Fibroblast of the aortic adventitia (primary cell): ENCODE measurements around the gene EDIL3. TPM values are rescaled to one million over a fixed set of nuclear protein-coding genes. Genes with fewer than 3 reads are reported as not detected.
"Not testable (repeated sequence)": the region's sequence is repeated elsewhere in the genome, so short reads cannot be mapped to it uniquely, and the experiment has no call there.

Experiments
- DNase-seq: peaks from one replicate; pipeline ENCODE4 v3.0.0-alpha.2; 2010; ENCODE audit warnings: low read depth
- H3K4me3 ChIP-seq: 2 replicates; pipeline ENCODE4 v1.5.1; 2011; ENCODE audit warnings: low read depth, mild to moderate bottlenecking, control low read depth, low read length, moderate library complexity
- CTCF ChIP-seq: IDR thresholded peaks from 2 replicates; pipeline ENCODE4 v1.5.1; 2011; ENCODE audit warnings: mild to moderate bottlenecking, low read length, control low read depth, inconsistent platforms; ENCODE audit not compliant: insufficient read depth
- total RNA-seq: library from RNA; depleted of rRNA; stranded (reverse); fragments of >200 nt; gene quantifications from 2 replicates; pipeline ENCODE4 v1.2.3, GENCODE V29; 2012; ENCODE audit warnings: low replicate concordance

EDIL3 gene
- total RNA-seq, 1 donor = 248 TPM

DNA sequence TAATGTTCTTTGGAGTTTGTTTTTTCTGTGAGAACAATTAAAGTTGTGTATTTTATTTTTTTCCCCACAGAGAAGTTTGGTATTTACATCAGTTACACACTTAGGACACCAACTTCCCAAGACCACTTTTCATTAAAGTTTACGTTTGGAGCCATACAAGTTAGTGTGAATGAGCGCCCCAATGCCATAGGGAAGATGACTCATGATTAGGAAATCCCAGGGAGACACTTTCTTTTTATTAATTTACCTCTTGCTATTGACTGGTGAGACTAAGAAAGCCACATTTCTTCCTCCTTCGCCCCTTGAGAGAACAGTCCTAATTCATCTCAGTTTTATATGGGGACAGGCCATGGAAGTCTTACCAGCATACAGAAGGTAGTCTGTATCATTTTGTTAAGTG, 57.1 kb downstream of the EDIL3 start:
- H3K4me3 ChIP-seq = no peak overlapping the region
- no peak for TF ChIP-seq CTCF
- no peak for DNase-seq

GRCh38 chr5:84322646-84323045, 62.0 kb downstream of the EDIL3 start:
- DNase-seq = no peak
- no peak overlapping the region for H3K4me3 ChIP-seq
- TF ChIP-seq CTCF = no peak

DNA sequence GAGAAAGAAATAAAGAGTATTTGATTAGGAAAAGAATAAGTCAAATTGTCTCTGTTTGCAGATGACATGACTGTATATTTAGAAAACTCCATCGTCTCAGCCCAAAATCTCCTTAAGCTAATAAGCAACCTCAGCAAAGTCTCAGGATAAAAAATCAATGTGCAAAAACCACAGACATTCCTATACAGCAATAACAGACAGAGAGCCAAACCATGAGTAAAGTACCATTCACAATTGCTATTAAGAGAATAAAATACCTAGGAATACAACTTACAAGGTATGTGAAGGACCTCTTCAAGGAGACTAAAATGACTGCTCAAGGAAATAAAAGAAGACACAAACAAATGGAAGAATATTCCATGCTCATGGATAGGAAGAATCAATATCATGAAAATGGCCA, 66.9 kb downstream of the EDIL3 start:
- not testable (repeated sequence) for DNase-seq, H3K4me3 ChIP-seq

DNA sequence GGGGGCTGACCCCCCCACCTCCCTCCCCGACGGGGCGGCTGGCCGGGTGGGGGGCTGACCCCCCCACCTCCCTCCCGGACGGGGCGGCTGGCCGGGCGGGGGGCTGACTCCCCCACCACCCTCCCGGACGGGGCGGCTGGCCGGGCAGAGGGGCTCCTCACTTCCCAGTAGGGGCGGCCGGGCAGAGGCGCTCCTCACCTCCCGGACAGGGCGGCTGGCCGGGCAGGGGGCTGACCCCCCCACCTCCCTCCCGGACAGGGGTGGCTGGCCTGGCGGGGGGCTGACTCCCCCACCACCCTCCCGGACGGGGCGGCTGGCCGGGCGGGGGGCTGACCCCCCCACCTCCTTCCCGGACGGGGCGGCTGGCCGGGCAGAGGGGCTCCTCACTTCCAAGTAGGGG, 72.4 kb downstream of the EDIL3 start:
- not testable (repeated sequence) for H3K4me3 ChIP-seq, DNase-seq

DNA sequence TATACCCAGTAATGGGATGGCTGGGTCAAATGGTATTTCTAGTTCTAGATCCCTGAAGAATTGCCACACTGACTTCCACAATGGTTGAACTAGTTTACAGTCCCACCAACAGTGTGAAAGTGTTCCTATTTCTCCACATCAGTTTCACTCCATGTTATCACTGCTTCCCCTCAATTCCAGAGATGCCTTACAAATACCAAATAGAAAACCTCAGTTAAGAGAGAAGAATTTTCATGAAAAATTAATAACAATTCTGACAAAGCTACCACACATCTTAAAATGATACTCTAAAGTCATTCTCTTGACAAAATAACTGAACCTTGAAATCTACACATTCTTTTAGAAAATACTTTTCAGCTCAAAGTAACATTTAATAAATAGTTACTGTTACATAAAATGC, 74.8 kb downstream of the EDIL3 start:
- not testable (repeated sequence) for H3K4me3 ChIP-seq, DNase-seq

- TF ChIP-seq CTCF = no peak
- no peak for DNase-seq
- H3K4me3 ChIP-seq = no peak overlapping the region
Measured at GRCh38 chr5:84306601-84307000, 78.1 kb downstream of the EDIL3 start.

DNA sequence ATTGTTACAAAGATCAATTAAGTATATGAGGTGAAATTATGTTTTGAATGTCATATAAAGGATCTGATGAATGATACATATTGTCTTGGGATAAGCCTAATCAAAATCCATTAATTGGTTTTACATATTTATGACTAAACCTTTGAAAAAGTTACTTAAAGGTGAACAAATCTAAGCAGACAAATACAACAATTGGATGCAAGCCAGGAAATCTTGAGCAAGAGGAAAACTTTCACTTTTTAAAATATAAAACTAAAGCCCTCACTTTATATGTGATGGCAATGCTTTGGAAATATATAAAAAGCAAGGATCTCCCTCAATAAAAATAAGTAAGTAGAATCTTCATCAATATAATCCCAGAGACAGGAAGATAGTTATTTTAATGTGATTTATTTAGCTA, 80.1 kb downstream of the EDIL3 start:
- no peak overlapping the region for H3K4me3 ChIP-seq
- DNase-seq = peak; percentile 56
- TF ChIP-seq CTCF = no peak

GRCh38 chr5:84303315-84303714, 81.4 kb downstream of the EDIL3 start:
- peak; percentile 72 for DNase-seq
- TF ChIP-seq CTCF = no peak
- H3K4me3 ChIP-seq = no peak overlapping the region

GRCh38 chr5:84301535-84301934, 83.1 kb downstream of the EDIL3 start:
- no peak for TF ChIP-seq CTCF
- peak; percentile 70 for DNase-seq
- H3K4me3 ChIP-seq = no peak overlapping the region
